Activated CD4-positive, CD25-positive, alpha-beta regulatory T cell (primary cell): ENCODE results near the gene B4GALNT4.
"Not testable (repeated sequence)": the region's sequence is repeated elsewhere in the genome, so short reads cannot be mapped to it uniquely, and the experiment has no call there.

ENCODE experiments used
- DNase-seq, 4 experiments: peaks; one replicate each; lab custom pipeline; 2025; lab: John Stamatoyannopoulos, UW

The B4GALNT4 gene

GRCh38 chr11:408154-409007, 39.1 kb downstream of the B4GALNT4 start:
- no peak for DNase-seq

- no peak for DNase-seq
These were observed 39.8 kb downstream of the B4GALNT4 start for GRCh38 chr11:409008-409599.

- no peak for DNase-seq
These were observed 40.5 kb downstream of the B4GALNT4 start for GRCh38 chr11:409600-410483.

- not testable (repeated sequence) for DNase-seq
These were observed 41.4 kb downstream of the B4GALNT4 start for GRCh38 chr11:410711-411110.

GRCh38 chr11:411520-411919, 42.2 kb downstream of the B4GALNT4 start:
- not testable (repeated sequence) for DNase-seq

GRCh38 chr11:412641-413119, 43.4 kb downstream of the B4GALNT4 start:
- DNase-seq, result no peak

GRCh38 chr11:413120-414081, 44.1 kb downstream of the B4GALNT4 start:
- no peak for DNase-seq

- DNase-seq, result no peak
These were observed 45.1 kb downstream of the B4GALNT4 start for GRCh38 chr11:414318-414857.

- no peak for DNase-seq
These were observed 46.3 kb downstream of the B4GALNT4 start for GRCh38 chr11:415640-416041.

- DNase-seq, result no peak
These were observed 46.9 kb downstream of the B4GALNT4 start for GRCh38 chr11:416051-416756.

- peak in 1 of 4 experiments; percentile 33 for DNase-seq
These were observed 47.7 kb downstream of the B4GALNT4 start for GRCh38 chr11:416757-417621.

- DNase-seq, result no peak
These were observed 48.5 kb downstream of the B4GALNT4 start for GRCh38 chr11:417652-418342.

GRCh38 chr11:418343-419247, 49.3 kb downstream of the B4GALNT4 start:
- no peak for DNase-seq

- no peak for DNase-seq
These were observed 50.1 kb downstream of the B4GALNT4 start for GRCh38 chr11:419248-420005.

- no peak for DNase-seq
These were observed 51.0 kb downstream of the B4GALNT4 start for GRCh38 chr11:420054-420910.

GRCh38 chr11:420911-421321, 51.6 kb downstream of the B4GALNT4 start:
- DNase-seq, result no peak
